GM10266 (cell line): ENCODE measurements around the gene MYL2.

Source experiments
- DNase-seq: peaks from one replicate; pipeline ENCODE4 v3.0.0; 2012; ENCODE audit errors: extremely low spot score
- CTCF ChIP-seq: IDR thresholded peaks from 2 replicates; pipeline ENCODE4 v1.5.1; 2012; ENCODE audit warnings: mild to moderate bottlenecking, low read depth; ENCODE audit not compliant: control insufficient read depth, insufficient read depth; ENCODE audit errors: missing control alignments

The MYL2 gene

GRCh38 chr12:110862329-110862728 lies 58.0 kb downstream of the MYL2 start:
- DNase-seq = no peak
- TF ChIP-seq CTCF = no peak

- no peak for TF ChIP-seq CTCF
- no peak for DNase-seq
These were observed 58.6 kb downstream of the MYL2 start for GRCh38 chr12:110861729-110862128.
